Activated naive CD4-positive, alpha-beta T cell treated with anti-CD3 and anti-CD28 coated beads, Interleukin-2, amount 50 U/mL, for 16 hours (primary cell): ENCODE measurements around the gene MLC1.

Source experiments
- DNase-seq: peaks from one replicate; pipeline ENCODE4 v3.0.0-alpha.2; 2020

Gene MLC1

GRCh38 chr22:50074551-50075530, 10.4 kb downstream of the MLC1 start:
- DNase-seq: no peak

- DNase-seq: no peak
Measured at GRCh38 chr22:50074056-50074455, 11.2 kb downstream of the MLC1 start.

- DNase-seq: no peak
Measured at GRCh38 chr22:50072714-50073538, 12.3 kb downstream of the MLC1 start.

- no peak for DNase-seq
Measured at GRCh38 chr22:50072167-50072555, 13.1 kb downstream of the MLC1 start.

- no peak for DNase-seq
Measured at GRCh38 chr22:50071432-50072166, 13.6 kb downstream of the MLC1 start.

GRCh38 chr22:50070366-50070765, 14.9 kb downstream of the MLC1 start:
- DNase-seq: no peak

GRCh38 chr22:50068096-50068495, 17.1 kb downstream of the MLC1 start:
- DNase-seq: no peak

- no peak for DNase-seq
Measured at GRCh38 chr22:50067244-50067643, 18.0 kb downstream of the MLC1 start.

GRCh38 chr22:50064453-50064852, 20.8 kb downstream of the MLC1 start:
- no peak for DNase-seq

- DNase-seq: no peak
Measured at GRCh38 chr22:50063589-50064393, 21.4 kb downstream of the MLC1 start.

- DNase-seq: no peak
Measured at GRCh38 chr22:50062509-50063135, 22.6 kb downstream of the MLC1 start.

GRCh38 chr22:50061824-50062355, 23.3 kb downstream of the MLC1 start:
- DNase-seq: no peak

GRCh38 chr22:50061141-50061823, 23.9 kb downstream of the MLC1 start:
- no peak for DNase-seq

- DNase-seq: no peak
Measured at GRCh38 chr22:50060441-50061140, 24.6 kb downstream of the MLC1 start.

GRCh38 chr22:50059881-50060262, 25.4 kb downstream of the MLC1 start:
- no peak for DNase-seq

- no peak for DNase-seq
Measured at GRCh38 chr22:50058906-50059880, 26.0 kb downstream of the MLC1 start.

- no peak for DNase-seq
Measured at GRCh38 chr22:50058061-50058905, 26.9 kb downstream of the MLC1 start, which contains the start of gene TTLL8. Gene TTLL8 (minus strand): TSS chr22:50058298.
